Loucy (cell line): ENCODE results near the gene ZNF644.

Experiments used
- H2AFZ ChIP-seq: fragments of 200-600 bp; sonication (generic); 2 replicates; pipeline ENCODE4 v1.6.0; 2016; ENCODE audit warnings: antibody characterized with exemption, mild to moderate bottlenecking, low read length, moderate library complexity
- H3F3A ChIP-seq: fragments of 200-600 bp; 2 replicates; pipeline ENCODE4 v1.6.0; 2016; ENCODE audit warnings: antibody characterized with exemption, low read depth, mild to moderate bottlenecking
- H3K27me3 ChIP-seq: fragments of 200-600 bp; sonication (generic); 2 replicates; pipeline ENCODE4 v1.6.1; 2014; ENCODE audit warnings: low read length, mild to moderate bottlenecking; ENCODE audit not compliant: insufficient read depth, poor library complexity, severe bottlenecking
- H3K36me3 ChIP-seq: fragments of 200-600 bp; sonication (generic); 2 replicates; pipeline ENCODE4 v1.6.1; 2016; ENCODE audit warnings: low read length; ENCODE audit not compliant: insufficient read depth
- H3K4me1 ChIP-seq: fragments of 200-600 bp; sonication (generic); 2 replicates; pipeline ENCODE4 v1.5.1; 2014; ENCODE audit warnings: low read length, mild to moderate bottlenecking; ENCODE audit not compliant: insufficient read depth, poor library complexity, severe bottlenecking
- H3K4me2 ChIP-seq: fragments of 200-600 bp; sonication (generic); 2 replicates; pipeline ENCODE4 v1.6.0; 2014; ENCODE audit warnings: antibody characterized with exemption, low read length, low read depth, mild to moderate bottlenecking; ENCODE audit not compliant: poor library complexity, severe bottlenecking
- H3K4me3 ChIP-seq: fragments of 200-600 bp; sonication (generic); 2 replicates; pipeline ENCODE4 v1.5.1; 2014; ENCODE audit warnings: low read length, mild to moderate bottlenecking, mixed read lengths; ENCODE audit not compliant: poor library complexity, severe bottlenecking
- H3K79me2 ChIP-seq: fragments of 200-600 bp; sonication (generic); 2 replicates; pipeline ENCODE4 v1.6.1; 2014; ENCODE audit warnings: low read length; ENCODE audit not compliant: insufficient read depth
- H3K9ac ChIP-seq: fragments of 200-600 bp; sonication (generic); 2 replicates; pipeline ENCODE4 v1.6.0; 2014; ENCODE audit warnings: mild to moderate bottlenecking, low read depth, low read length, moderate library complexity; ENCODE audit not compliant: poor library complexity, severe bottlenecking
- H3K9me2 ChIP-seq: fragments of 200-600 bp; sonication (generic); replicated peaks from 2 replicates; pipeline ENCODE4 v1.6.1; 2016; ENCODE audit warnings: low read depth, low read length, mixed read lengths
- H3K9me3 ChIP-seq: fragments of 200-600 bp; sonication (generic); 2 replicates; pipeline ENCODE4 v1.6.1; 2014; ENCODE audit warnings: mild to moderate bottlenecking, antibody characterized with exemption, low read length, low read depth; ENCODE audit not compliant: insufficient read depth
- H4K20me1 ChIP-seq: fragments of 200-600 bp; sonication (generic); 2 replicates; pipeline ENCODE4 v1.6.0; 2014; ENCODE audit warnings: antibody characterized with exemption, low read length, mild to moderate bottlenecking; ENCODE audit not compliant: insufficient read depth, poor library complexity, severe bottlenecking
- CTCF ChIP-seq: fragments of 200-600 bp; sonication (generic); conservative IDR thresholded peaks from 2 replicates; pipeline ENCODE4 v1.5.1; 2014; ENCODE audit warnings: mild to moderate bottlenecking, antibody characterized with exemption, low read length
- EZH2phosphoT487 ChIP-seq: fragments of 200-600 bp; IDR thresholded peaks from 2 replicates; pipeline ENCODE4 v1.6.1; 2018; ENCODE audit warnings: antibody characterized with exemption, mild to moderate bottlenecking, moderate library complexity, borderline replicate concordance

The ZNF644 gene

GRCh38 chr1:91036894-91037829 is 15.3 kb upstream of the ZNF644 start:
- Histone ChIP-seq H3K36me3 (no peaks in the 10 kb centered on the region), H3K4me2 (no peak overlapping the region), H3K4me3 (no peak overlapping the region), H3K9ac (no peak overlapping the region), H4K20me1 (no peaks in the 10 kb centered on the region), H3K9me3 (no peaks in the 10 kb centered on the region), H3K9me2 (no peaks in the 10 kb centered on the region), H2AFZ (no peak overlapping the region), H3F3A (no peaks in the 10 kb centered on the region), H3K27me3 (no peaks in the 10 kb centered on the region), H3K79me2 (no peaks in the 10 kb centered on the region), H3K4me1 (no peaks in the 10 kb centered on the region)
- TF ChIP-seq EZH2phosphoT487 (no peak), CTCF (no peak)

GRCh38 chr1:91032349-91032748 is 10.5 kb upstream of the ZNF644 start:
- Histone ChIP-seq H3K79me2 (no peaks in the 10 kb centered on the region), H3K9ac (no peak overlapping the region), H3K4me3 (no peak overlapping the region), H3K27me3 (no peaks in the 10 kb centered on the region), H3K9me3 (no peaks in the 10 kb centered on the region), H3K4me1 (no peaks in the 10 kb centered on the region), H3K36me3 (no peaks in the 10 kb centered on the region), H4K20me1 (no peaks in the 10 kb centered on the region), H3F3A (no peaks in the 10 kb centered on the region), H3K4me2 (no peak overlapping the region), H2AFZ (no peak overlapping the region), H3K9me2 (no peaks in the 10 kb centered on the region)
- TF ChIP-seq CTCF: no peak

GRCh38 chr1:91031081-91031480 is 9.2 kb upstream of the ZNF644 start:
- no peaks in the 10 kb centered on the region for H3K36me3 ChIP-seq

More at GRCh38 chr1:91031081-91031480, 9.2 kb upstream of the ZNF644 start:
- TF ChIP-seq EZH2phosphoT487: no peak
- Histone ChIP-seq H3K79me2 (no peaks in the 10 kb centered on the region), H3K4me1 (no peaks in the 10 kb centered on the region), H4K20me1 (no peaks in the 10 kb centered on the region), H3K4me2 (no peak overlapping the region), H3K9me3 (no peaks in the 10 kb centered on the region), H3K9me2 (no peaks in the 10 kb centered on the region), H3K4me3 (no peak overlapping the region), H3F3A (no peaks in the 10 kb centered on the region), H2AFZ (no peak overlapping the region), H3K9ac (no peak overlapping the region), H3K27me3 (no peaks in the 10 kb centered on the region)
